SK-N-SH treated with all-trans-retinoic acid at 6 μM for 48 hours (cell line): ENCODE measurements around the gene BEST1.
"Not testable (repeated sequence)": the region's sequence is repeated elsewhere in the genome, so short reads cannot be mapped to it uniquely, and the experiment has no call there.

Experiments
- ATAC-seq: fragments of 200-7000 bp; cut with Tn5 transposase; 3 replicates; pipeline ENCODE4 v1.9.1; 2020; ENCODE audit warnings: mild to moderate bottlenecking, moderate library complexity
- CREB5 ChIP-seq: fragments of 250-450 bp; sonication (Bioruptor Pico); IDR thresholded peaks from 2 replicates; pipeline ENCODE4 v1.5.1; 2020; ENCODE audit warnings: low read depth, mild to moderate bottlenecking, moderate library complexity
- CSDC2 ChIP-seq: fragments of 250-450 bp; sonication (Bioruptor Pico); IDR thresholded peaks from 2 replicates; pipeline ENCODE4 v1.5.0; 2020; ENCODE audit warnings: mild to moderate bottlenecking, moderate library complexity
- CSRNP3 ChIP-seq: fragments of 250-450 bp; sonication (Bioruptor Pico); IDR thresholded peaks from 2 replicates; pipeline ENCODE4 v1.5.1; 2021; ENCODE audit warnings: mild to moderate bottlenecking, moderate library complexity
- ESRRG ChIP-seq: fragments of 250-450 bp; sonication (Bioruptor Pico); IDR thresholded peaks from 2 replicates; pipeline ENCODE4 v1.6.1; 2021; ENCODE audit warnings: mild to moderate bottlenecking
- PPARA ChIP-seq: fragments of 250-450 bp; sonication (Bioruptor Pico); IDR thresholded peaks from 2 replicates; pipeline ENCODE4 v1.5.0; 2020; ENCODE audit warnings: mild to moderate bottlenecking, borderline replicate concordance
- SNAI2 ChIP-seq: fragments of 250-450 bp; sonication (Bioruptor Pico); IDR thresholded peaks from 2 replicates; pipeline ENCODE4 v1.5.0; 2020; ENCODE audit warnings: mild to moderate bottlenecking, moderate library complexity
- TCF4 ChIP-seq: fragments of 250-450 bp; sonication (Bioruptor Pico); IDR thresholded peaks from 2 replicates; pipeline ENCODE4 v1.8.0; 2021; ENCODE audit warnings: mild to moderate bottlenecking, moderate library complexity, borderline replicate concordance
- ZC3H10 ChIP-seq: fragments of 250-450 bp; sonication (Bioruptor Pico); IDR thresholded peaks from 2 replicates; pipeline ENCODE4 v1.5.1; 2021; ENCODE audit warnings: mild to moderate bottlenecking, moderate library complexity
- ZFP30 ChIP-seq: fragments of 450-650 bp; formaldehyde crosslinking; IDR thresholded peaks from 2 replicates; pipeline ENCODE4 v1.5.0; 2022; ENCODE audit warnings: mild to moderate bottlenecking, moderate library complexity
- ZNF70 ChIP-seq: fragments of 450-650 bp; formaldehyde crosslinking; IDR thresholded peaks from 2 replicates; pipeline ENCODE4 v1.5.0; 2020; ENCODE audit warnings: mild to moderate bottlenecking, moderate library complexity
- ZNF8 ChIP-seq: fragments of 450-650 bp; formaldehyde crosslinking; IDR thresholded peaks from 2 replicates; pipeline ENCODE4 v1.5.0; 2020; ENCODE audit warnings: mild to moderate bottlenecking, moderate library complexity
- TF ChIP-seq, protein P1 (sequence below): fragments of 250-450 bp; sonication (Bioruptor Pico); IDR thresholded peaks from 2 replicates; pipeline ENCODE4 v1.8.0; 2021; ENCODE audit warnings: low read depth, mild to moderate bottlenecking, moderate library complexity, borderline replicate concordance
- TF ChIP-seq, protein P2 (sequence below): fragments of 250-450 bp; sonication (Bioruptor Pico); IDR thresholded peaks from 2 replicates; pipeline ENCODE4 v1.5.0; 2020; ENCODE audit warnings: mild to moderate bottlenecking, moderate library complexity

BEST1 gene

DNA sequence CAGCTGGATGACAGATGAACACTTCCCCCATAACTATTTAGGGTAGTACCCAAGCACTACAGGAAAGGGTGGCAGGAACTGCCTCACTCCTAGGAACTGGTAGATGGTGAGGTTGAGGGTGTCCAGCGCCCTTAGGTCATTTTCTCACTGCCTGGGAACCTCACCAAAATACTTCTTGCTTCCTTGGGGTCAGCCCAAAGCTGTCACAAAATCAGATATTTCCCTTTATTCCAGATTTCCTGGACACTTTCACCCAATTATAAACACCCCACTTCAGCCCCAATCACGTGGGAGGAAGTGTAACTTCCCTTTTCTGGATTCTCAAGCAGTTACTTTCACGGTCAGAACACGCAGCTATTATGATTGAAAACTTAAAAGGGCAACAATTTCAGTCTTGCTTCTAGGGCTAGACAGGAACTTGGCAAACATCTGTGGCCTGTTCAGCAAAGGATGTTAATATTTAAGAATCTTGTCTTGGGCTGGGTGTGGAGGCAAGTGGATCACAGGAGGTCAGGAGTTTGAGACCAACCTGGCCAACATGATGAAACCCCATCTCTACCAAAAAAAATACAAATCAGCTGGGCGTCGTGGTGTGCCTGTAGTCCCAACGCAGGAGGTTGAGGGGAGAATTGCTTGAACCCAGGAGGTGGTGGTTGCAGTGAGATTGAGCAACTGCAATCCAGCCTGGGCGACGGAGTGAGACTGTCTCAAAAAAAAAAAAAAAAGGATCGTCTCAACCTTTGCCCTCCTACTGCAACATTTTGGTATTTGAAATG lies 13.3 kb downstream of the BEST1 start:
- ATAC-seq = no peak
- TF ChIP-seq ZNF8 (CRISPR knock-in tag) (no peak), CSRNP3 (CRISPR knock-in tag) (0 out of 2 replicates have a peak, but pooled peaks have one; percentile 17), SNAI2 (CRISPR knock-in tag) (no peak)
- TF ChIP-seq, protein P1, sequence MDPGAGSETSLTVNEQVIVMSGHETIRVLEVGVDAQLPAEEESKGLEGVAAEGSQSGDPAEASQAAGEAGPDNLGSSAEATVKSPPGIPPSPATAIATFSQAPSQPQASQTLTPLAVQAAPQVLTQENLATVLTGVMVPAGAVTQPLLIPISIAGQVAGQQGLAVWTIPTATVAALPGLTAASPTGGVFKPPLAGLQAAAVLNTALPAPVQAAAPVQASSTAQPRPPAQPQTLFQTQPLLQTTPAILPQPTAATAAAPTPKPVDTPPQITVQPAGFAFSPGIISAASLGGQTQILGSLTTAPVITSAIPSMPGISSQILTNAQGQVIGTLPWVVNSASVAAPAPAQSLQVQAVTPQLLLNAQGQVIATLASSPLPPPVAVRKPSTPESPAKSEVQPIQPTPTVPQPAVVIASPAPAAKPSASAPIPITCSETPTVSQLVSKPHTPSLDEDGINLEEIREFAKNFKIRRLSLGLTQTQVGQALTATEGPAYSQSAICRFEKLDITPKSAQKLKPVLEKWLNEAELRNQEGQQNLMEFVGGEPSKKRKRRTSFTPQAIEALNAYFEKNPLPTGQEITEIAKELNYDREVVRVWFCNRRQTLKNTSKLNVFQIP (CRISPR knock-in tag) = no peak
- TF ChIP-seq, protein P2, sequence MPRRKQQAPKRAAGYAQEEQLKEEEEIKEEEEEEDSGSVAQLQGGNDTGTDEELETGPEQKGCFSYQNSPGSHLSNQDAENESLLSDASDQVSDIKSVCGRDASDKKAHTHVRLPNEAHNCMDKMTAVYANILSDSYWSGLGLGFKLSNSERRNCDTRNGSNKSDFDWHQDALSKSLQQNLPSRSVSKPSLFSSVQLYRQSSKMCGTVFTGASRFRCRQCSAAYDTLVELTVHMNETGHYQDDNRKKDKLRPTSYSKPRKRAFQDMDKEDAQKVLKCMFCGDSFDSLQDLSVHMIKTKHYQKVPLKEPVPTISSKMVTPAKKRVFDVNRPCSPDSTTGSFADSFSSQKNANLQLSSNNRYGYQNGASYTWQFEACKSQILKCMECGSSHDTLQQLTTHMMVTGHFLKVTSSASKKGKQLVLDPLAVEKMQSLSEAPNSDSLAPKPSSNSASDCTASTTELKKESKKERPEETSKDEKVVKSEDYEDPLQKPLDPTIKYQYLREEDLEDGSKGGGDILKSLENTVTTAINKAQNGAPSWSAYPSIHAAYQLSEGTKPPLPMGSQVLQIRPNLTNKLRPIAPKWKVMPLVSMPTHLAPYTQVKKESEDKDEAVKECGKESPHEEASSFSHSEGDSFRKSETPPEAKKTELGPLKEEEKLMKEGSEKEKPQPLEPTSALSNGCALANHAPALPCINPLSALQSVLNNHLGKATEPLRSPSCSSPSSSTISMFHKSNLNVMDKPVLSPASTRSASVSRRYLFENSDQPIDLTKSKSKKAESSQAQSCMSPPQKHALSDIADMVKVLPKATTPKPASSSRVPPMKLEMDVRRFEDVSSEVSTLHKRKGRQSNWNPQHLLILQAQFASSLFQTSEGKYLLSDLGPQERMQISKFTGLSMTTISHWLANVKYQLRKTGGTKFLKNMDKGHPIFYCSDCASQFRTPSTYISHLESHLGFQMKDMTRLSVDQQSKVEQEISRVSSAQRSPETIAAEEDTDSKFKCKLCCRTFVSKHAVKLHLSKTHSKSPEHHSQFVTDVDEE (CRISPR knock-in tag) = no peak
- TF ChIP-seq, all 23 proteins: peak for 1

DNA sequence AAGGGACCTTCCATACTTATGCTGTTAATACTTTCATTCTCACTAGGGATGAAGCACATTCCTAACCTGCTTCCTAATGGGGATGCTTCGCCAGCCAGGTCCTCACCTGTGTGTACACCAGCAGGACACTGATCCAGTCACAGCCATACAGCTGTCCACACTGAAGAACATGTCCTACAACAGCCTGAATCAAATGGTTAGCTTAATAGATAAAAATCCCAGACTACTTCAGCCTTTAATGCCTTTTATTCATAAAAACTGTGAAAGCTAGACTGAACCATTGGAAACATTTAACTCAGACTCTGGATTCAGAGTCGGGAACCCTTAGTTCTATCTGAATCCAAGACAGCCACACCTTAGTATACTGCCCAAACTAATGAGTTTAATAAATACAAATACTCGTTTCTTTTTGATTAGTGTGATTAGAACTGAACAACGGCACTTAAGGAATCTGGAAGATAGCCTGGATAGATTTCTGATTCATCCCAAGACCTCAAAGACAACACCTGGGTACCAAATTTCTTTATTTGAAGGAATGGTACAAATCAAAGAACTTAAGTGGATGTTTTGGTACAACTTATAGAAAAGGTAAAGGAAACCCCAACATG lies 14.0 kb downstream of the BEST1 start:
- TF ChIP-seq ZFP30 (CRISPR knock-in tag) = 0 out of 2 replicates have a peak, but pooled peaks have one; percentile 15
- TF ChIP-seq CREB5 = peak; percentile 55; the same call in 1 of the 2 replicates
- TF ChIP-seq ESRRG (CRISPR knock-in tag) = no peak
- TF ChIP-seq CSRNP3 (CRISPR knock-in tag) = 0 out of 2 replicates have a peak, but pooled peaks have one; percentile 53
- peak; percentile 13; the same call in 1 of the 2 replicates for TF ChIP-seq ZC3H10
- ATAC-seq = no peak

DNA sequence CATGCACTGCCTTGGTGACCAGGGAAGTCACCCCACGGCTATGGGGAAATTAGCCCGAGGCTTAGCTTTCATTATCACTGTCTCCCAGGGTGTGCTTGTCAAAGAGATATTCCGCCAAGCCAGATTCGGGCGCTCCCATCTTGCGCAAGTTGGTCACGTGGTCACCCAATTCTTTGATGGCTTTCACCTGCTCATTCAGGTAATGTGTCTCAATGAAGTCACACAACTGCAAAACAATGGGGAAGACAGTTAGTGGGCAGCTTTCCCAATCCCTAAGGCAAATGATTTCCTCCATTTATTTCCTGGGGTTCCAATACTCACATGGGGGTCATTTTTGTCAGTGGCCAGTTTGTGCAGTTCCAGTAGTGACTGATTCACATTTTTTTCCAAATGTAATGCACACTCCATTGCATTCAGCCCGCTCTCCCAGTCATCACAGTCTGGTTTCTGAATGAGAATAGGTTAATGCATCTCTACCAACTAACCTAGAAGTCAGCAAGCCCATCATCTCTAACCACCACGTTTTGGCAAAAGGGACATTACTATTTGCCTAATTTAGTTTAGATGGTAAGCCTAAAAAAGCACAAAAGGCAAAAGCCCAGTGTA lies 14.6 kb downstream of the BEST1 start:
- not testable (repeated sequence) for ATAC-seq

GRCh38 chr11:61966734-61967115 lies 16.6 kb downstream of the BEST1 start:
- TF ChIP-seq CREB5 (no peak), TCF4 (no peak), ZNF70 (CRISPR knock-in tag) (no peak), PPARA (CRISPR knock-in tag) (no peak), CSDC2 (CRISPR knock-in tag) (no peak)
- TF ChIP-seq, protein P2 (CRISPR knock-in tag) = no peak
- no peak for ATAC-seq
